SK-N-SH (cell line): ENCODE data around the gene UBE3C. TPM values are rescaled to one million over a fixed set of nuclear protein-coding genes. Genes with fewer than 3 reads are reported as not detected.
"Not testable (repeated sequence)": the region's sequence is repeated elsewhere in the genome, so short reads cannot be mapped to it uniquely, and the experiment has no call there.

Experiments
- CTCF ChIA-PET: fragments of 300-600, 350-600 bp; formaldehyde crosslinking; extraction: SDS; loops from one replicate; lab custom pipeline; 2021; lab: Yijun Ruan, JAX
- POLR2A ChIA-PET: fragments of 350-600 bp; sonication (Branson Sonifier 250); formaldehyde crosslinking; extraction: SDS; loops from one replicate; lab custom pipeline; 2020; ENCODE audit warnings: antibody characterized with exemption, inconsistent platforms; lab: Yijun Ruan, JAX
- DNase-seq: peaks from one replicate; pipeline ENCODE4 v3.0.0; 2012
- H2AFZ ChIP-seq: fragments of 200-600 bp; sonication (generic); 2 replicates; pipeline ENCODE4 v1.8.1; 2016; ENCODE audit warnings: antibody characterized with exemption, mild to moderate bottlenecking, low read depth
- H3F3A ChIP-seq: fragments of 200-600 bp; sonication (generic); replicated peaks from 2 replicates; pipeline ENCODE3; 2016; ENCODE audit warnings: antibody characterized with exemption, mild to moderate bottlenecking; ENCODE audit not compliant: insufficient read depth
- H3K27ac ChIP-seq, 2 experiments: fragments of 200-500 bp in 1 of 2; fragments of 200-600 bp in 1 of 2; sonication (Bioruptor generic) in 1 of 2; sonication (generic), shearing (Covaris generic) in 1 of 2; 2 replicates each; pipeline versions ENCODE4 v1.5.1 to v1.6.1; 2014 to 2016; ENCODE audit warnings: low read depth in 2 of 2, inconsistent platforms in 1 of 2, low read length in 1 of 2, mild to moderate bottlenecking in 1 of 2, mixed read lengths in 1 of 2
- H3K27me3 ChIP-seq: fragments of 200-600 bp; sonication (generic), shearing (Covaris generic); 2 replicates; pipeline ENCODE4 v1.6.1; 2016; ENCODE audit warnings: mixed run types; ENCODE audit not compliant: insufficient read depth
- H3K36me3 ChIP-seq, 2 experiments: fragments of 200-500 bp in 1 of 2; fragments of 200-600 bp in 1 of 2; sonication (Bioruptor generic) in 1 of 2; sonication (generic) in 1 of 2; replicated peaks in 1 of 2; 2 replicates each; pipeline versions ENCODE3 to v1.5.1; 2014 to 2016; ENCODE audit warnings: low read length in 1 of 2, mild to moderate bottlenecking in 1 of 2; ENCODE audit not compliant: insufficient read depth in 2 of 2, control insufficient read depth in 1 of 2
- H3K4me1 ChIP-seq, 2 experiments: fragments of 200-500 bp in 1 of 2; fragments of 200-600 bp in 1 of 2; sonication (Bioruptor generic) in 1 of 2; sonication (generic), shearing (Covaris generic) in 1 of 2; 2 replicates each; pipeline versions ENCODE4 v1.5.1 to v1.6.1; 2014 to 2016; ENCODE audit warnings: low read depth in 1 of 2, low read length in 1 of 2, mixed run types in 1 of 2; ENCODE audit not compliant: insufficient read depth in 2 of 2, control insufficient read depth in 1 of 2
- H3K4me2 ChIP-seq: fragments of 200-600 bp; sonication (generic), shearing (Covaris generic); 2 replicates; pipeline ENCODE4 v1.6.1; 2017; ENCODE audit warnings: mixed run types
- H3K4me3 ChIP-seq, 2 experiments: fragments of 200-500 bp in 1 of 2; fragments of 200-600 bp in 1 of 2; sonication (Bioruptor generic) in 1 of 2; sonication (generic), shearing (Covaris generic) in 1 of 2; 2 replicates each; pipeline versions ENCODE4 v1.5.1 to v1.8.1; 2014 to 2016; ENCODE audit warnings: low read depth in 2 of 2, inconsistent platforms in 1 of 2, low read length in 1 of 2, mild to moderate bottlenecking in 1 of 2, mixed read lengths in 1 of 2, moderate library complexity in 1 of 2
- H3K79me2 ChIP-seq: fragments of 200-600 bp; sonication (generic); 2 replicates; pipeline ENCODE4 v1.8.1; 2017; ENCODE audit warnings: mild to moderate bottlenecking; ENCODE audit not compliant: insufficient read depth
- H3K9ac ChIP-seq: fragments of 200-600 bp; sonication (generic); 2 replicates; pipeline ENCODE4 v1.6.1; 2017; ENCODE audit warnings: mixed run types
- H3K9me2 ChIP-seq: fragments of 200-600 bp; sonication (generic); 2 replicates; pipeline ENCODE4 v1.6.1; 2017; ENCODE audit warnings: mixed run types
- H3K9me3 ChIP-seq: fragments of 200-600 bp; sonication (generic); 2 replicates; pipeline ENCODE4 v1.6.1; 2017; ENCODE audit warnings: mixed run types, mild to moderate bottlenecking, moderate library complexity
- H4K20me1 ChIP-seq: fragments of 200-600 bp; sonication (generic); 2 replicates; pipeline ENCODE4 v1.6.1; 2017; ENCODE audit warnings: mild to moderate bottlenecking, mixed run types; ENCODE audit not compliant: insufficient read depth
- EP300 ChIP-seq, 2 experiments: IDR thresholded peaks; 2 replicates each; pipeline versions ENCODE4 v1.4.0 to v1.6.1; 2012; ENCODE audit warnings: borderline replicate concordance in 1 of 2, low read depth in 1 of 2, low read length in 1 of 2
- FOXM1 ChIP-seq: IDR thresholded peaks from 2 replicates; pipeline ENCODE4 v1.4.0; 2012; ENCODE audit warnings: low read depth, mild to moderate bottlenecking
- JUND ChIP-seq: IDR thresholded peaks from 2 replicates; pipeline ENCODE4 v1.4.0; 2012
- RCOR1 ChIP-seq: fragments of 150-350 bp; IDR thresholded peaks from 2 replicates; pipeline ENCODE4 v1.6.1; 2017; ENCODE audit warnings: antibody characterized with exemption, low read length
- REST ChIP-seq: IDR thresholded peaks from 2 replicates; pipeline ENCODE4 v1.6.1; 2012; ENCODE audit warnings: mild to moderate bottlenecking, low read depth, low read length, moderate library complexity
- RFX5 ChIP-seq: IDR thresholded peaks from 2 replicates; pipeline ENCODE4 v1.6.1; 2012; ENCODE audit warnings: mild to moderate bottlenecking, improper control_type of control experiment, low read length
- WGBS: methylation state at CpG from one replicate; pipeline ENCODE4 v1.1.6; 2017; ENCODE audit warnings: low lambda C conversion rate; 5-methylcytosine and 5-hydroxymethylcytosine counted together
- polyA plus RNA-seq, 3 experiments: library from polyadenylated mRNA; depleted of rRNA; stranded (reverse); fragments of >200 nt; gene quantifications; 2 replicates each; pipeline ENCODE4 v1.2.3, GENCODE V29; 2012

Gene UBE3C
- polyA plus RNA-seq, 1 of the 3 experiments (the other 2 are of a cell fraction) = 48.4 TPM

- H2AFZ ChIP-seq = no peak overlapping the region
- no peak overlapping the region for H3K27ac ChIP-seq
- WGBS = 89% methylated on average over 4 of the region's 4 CpGs
- H3K4me3 ChIP-seq = no peak overlapping the region
- no peaks in the 10 kb centered on the region for H3K9me3 ChIP-seq
- peaks cover 0 to 26% of the 10 kb centered on the region in 2 experiments; a peak in 2 of 4 replicates for H3K4me1 ChIP-seq
- peaks cover 0 to 9% of the 10 kb centered on the region in 2 experiments for H3K36me3 ChIP-seq
- H3K9me2 ChIP-seq = no peaks in the 10 kb centered on the region
- no peaks in the 10 kb centered on the region for H3K27me3 ChIP-seq
- ChIA-PET CTCF (interaction anchor here (1.0 to 1.3 kb wide), 3 partner anchors 17 to 115 kb away, joined by 3 to 4 read pairs (median 4); no protein-coding TSS in a partner anchor), POLR2A (no interaction called here)
- no peak overlapping the region for H3K4me2 ChIP-seq
- H3K9ac ChIP-seq = no peak overlapping the region
- H3F3A ChIP-seq = peaks cover 7% of the 10 kb centered on the region
- peaks cover 92% of the 10 kb centered on the region for H4K20me1 ChIP-seq
- no peak for DNase-seq
- no peak for TF ChIP-seq JUND
- no peak for TF ChIP-seq FOXM1
- no peak for TF ChIP-seq REST
- TF ChIP-seq RFX5 = no peak
- peaks cover 100% of the 10 kb centered on the region for H3K79me2 ChIP-seq
Measured at GRCh38 chr7:157158400-157158799, 19.7 kb downstream of the UBE3C start.

GRCh38 chr7:157159537-157159936 is 20.8 kb downstream of the UBE3C start:
- Histone ChIP-seq H3K4me1 (peaks cover 0 to 26% of the 10 kb centered on the region in 2 experiments; a peak in 2 of 4 replicates), H3K36me3 (peaks cover 3 to 21% of the 10 kb centered on the region in 2 experiments), H3K79me2 (peaks cover 100% of the 10 kb centered on the region), H4K20me1 (peaks cover 91% of the 10 kb centered on the region)
- H3K4me2 ChIP-seq, POLR2A ChIA-PET, H3K27ac ChIP-seq, H3K4me3 ChIP-seq, H3F3A ChIP-seq, H3K9me3 ChIP-seq, H3K9me2 ChIP-seq, H3K9ac ChIP-seq, DNase-seq, H3K27me3 ChIP-seq, H2AFZ ChIP-seq: not testable (repeated sequence)
- CTCF ChIA-PET = interaction anchor here (0.9 kb wide), 1 partner anchor 9 kb away, joined by 3 read pairs; no protein-coding TSS in a partner anchor
- 98% methylated on average over 9 of the region's 9 CpGs for WGBS

GRCh38 chr7:157160433-157160832 is 21.7 kb downstream of the UBE3C start:
- no peak for TF ChIP-seq JUND
- peak; percentile 54 for TF ChIP-seq RCOR1
- TF ChIP-seq EP300 (IDR thresholded peaks at IDR 0.05; ENCODE audit: borderline replicate concordance in 1 of 2, low read depth in 1 of 2, low read length in 1 of 2) = peak in 1 of 2 experiments; percentile 60; a peak in 2 of 4 replicates
- ChIA-PET CTCF (no interaction called here), POLR2A (no interaction called here)
- no peaks in the 10 kb centered on the region for H3K9me3 ChIP-seq
- H3K4me1 ChIP-seq = peaks cover 0 to 20% of the 10 kb centered on the region in 2 experiments; a peak in 2 of 4 replicates
- no peak overlapping the region for H3K9ac ChIP-seq
- H3K4me2 ChIP-seq = no peak overlapping the region
- peaks cover 11% of the 10 kb centered on the region for H3F3A ChIP-seq
- peaks cover 86% of the 10 kb centered on the region for H4K20me1 ChIP-seq
- peaks cover 6 to 30% of the 10 kb centered on the region in 2 experiments for H3K36me3 ChIP-seq
- peaks cover 100% of the 10 kb centered on the region for H3K79me2 ChIP-seq
- H3K27ac ChIP-seq = peak overlapping the region in 1 of 2 experiments; percentile 48; a peak in 2 of 4 replicates
- H3K27me3 ChIP-seq = no peaks in the 10 kb centered on the region
- 37% methylated on average over 1 of the region's 1 CpG for WGBS
- no peak for DNase-seq
- H2AFZ ChIP-seq = no peak overlapping the region
- H3K4me3 ChIP-seq = no peak overlapping the region
- H3K9me2 ChIP-seq = no peaks in the 10 kb centered on the region
